PC-3 (cell line): Measurements from ENCODE around the gene CENPV.
"Not testable (repeated sequence)": the region's sequence is repeated elsewhere in the genome, so short reads cannot be mapped to it uniquely, and the experiment has no call there.

Experiments used
- EZH2 ChIP-seq: fragments of 300-600 bp; sonication (generic); IDR thresholded peaks from one replicate; pipeline ENCODE4 v1.6.1; 2017; ENCODE audit warnings: antibody characterized with exemption, mild to moderate bottlenecking, low read length; ENCODE audit not compliant: unreplicated experiment
- TF ChIP-seq, protein P1 (sequence below): fragments of 300-600 bp; sonication (generic); conservative IDR thresholded peaks from 2 replicates; pipeline ENCODE4 v1.5.1; 2017; ENCODE audit warnings: antibody characterized with exemption, low read depth, mild to moderate bottlenecking, low read length

DNA sequence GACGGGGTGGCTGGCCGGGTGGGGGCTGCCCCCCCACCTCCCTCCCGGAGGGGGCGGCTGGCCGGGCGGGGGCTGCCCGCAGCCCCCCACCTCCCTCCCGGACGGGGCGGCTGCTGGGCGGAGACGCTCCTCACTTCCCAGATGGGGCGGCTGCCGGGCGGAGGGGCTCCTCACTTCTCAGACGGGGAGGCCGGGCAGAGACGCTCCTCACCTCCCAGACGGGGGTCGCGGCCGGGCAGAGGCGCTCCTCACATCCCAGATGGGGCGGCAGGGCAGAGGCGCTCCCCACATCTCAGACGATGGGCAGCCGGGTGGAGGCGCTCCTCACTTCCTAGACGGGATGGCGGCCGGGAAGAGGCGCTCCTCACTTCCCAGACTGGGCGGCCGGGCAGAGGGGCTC lies 41.2 kb downstream of the CENPV start:
- TF ChIP-seq EZH2: not testable (repeated sequence)
- TF ChIP-seq, protein P1, sequence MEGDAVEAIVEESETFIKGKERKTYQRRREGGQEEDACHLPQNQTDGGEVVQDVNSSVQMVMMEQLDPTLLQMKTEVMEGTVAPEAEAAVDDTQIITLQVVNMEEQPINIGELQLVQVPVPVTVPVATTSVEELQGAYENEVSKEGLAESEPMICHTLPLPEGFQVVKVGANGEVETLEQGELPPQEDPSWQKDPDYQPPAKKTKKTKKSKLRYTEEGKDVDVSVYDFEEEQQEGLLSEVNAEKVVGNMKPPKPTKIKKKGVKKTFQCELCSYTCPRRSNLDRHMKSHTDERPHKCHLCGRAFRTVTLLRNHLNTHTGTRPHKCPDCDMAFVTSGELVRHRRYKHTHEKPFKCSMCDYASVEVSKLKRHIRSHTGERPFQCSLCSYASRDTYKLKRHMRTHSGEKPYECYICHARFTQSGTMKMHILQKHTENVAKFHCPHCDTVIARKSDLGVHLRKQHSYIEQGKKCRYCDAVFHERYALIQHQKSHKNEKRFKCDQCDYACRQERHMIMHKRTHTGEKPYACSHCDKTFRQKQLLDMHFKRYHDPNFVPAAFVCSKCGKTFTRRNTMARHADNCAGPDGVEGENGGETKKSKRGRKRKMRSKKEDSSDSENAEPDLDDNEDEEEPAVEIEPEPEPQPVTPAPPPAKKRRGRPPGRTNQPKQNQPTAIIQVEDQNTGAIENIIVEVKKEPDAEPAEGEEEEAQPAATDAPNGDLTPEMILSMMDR: not testable (repeated sequence)
